TTC549 (cell line): ENCODE results near the gene GABRG3.
"Not testable (repeated sequence)": the region's sequence is repeated elsewhere in the genome, so short reads cannot be mapped to it uniquely, and the experiment has no call there.

Experiments
- FAIRE-seq: peaks from 2 replicates; lab custom pipeline; 2012; peaks lifted over from hg19 to GRCh38; lab: Jason Lieb, UNC

Gene GABRG3

DNA sequence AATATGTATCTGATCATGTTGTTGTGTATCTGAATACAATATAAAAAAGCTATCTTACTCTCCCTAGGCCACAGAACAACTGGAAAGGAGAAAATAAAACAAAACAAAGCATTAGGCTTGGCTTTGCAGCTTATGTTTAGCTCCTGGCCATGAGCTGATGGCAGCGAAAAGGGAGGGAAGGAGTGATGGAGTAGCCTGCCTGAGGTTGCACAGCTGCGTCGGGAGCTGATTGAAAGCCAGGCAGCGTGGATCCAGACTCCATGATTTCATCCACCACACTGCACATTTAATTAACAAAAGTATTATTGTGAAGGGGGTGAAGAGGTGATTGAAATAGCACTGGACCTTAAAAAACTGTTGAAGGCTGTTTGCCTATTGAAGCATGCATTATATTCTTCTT lies 212.2 kb downstream of the GABRG3 start:
- FAIRE-seq: no peak

DNA sequence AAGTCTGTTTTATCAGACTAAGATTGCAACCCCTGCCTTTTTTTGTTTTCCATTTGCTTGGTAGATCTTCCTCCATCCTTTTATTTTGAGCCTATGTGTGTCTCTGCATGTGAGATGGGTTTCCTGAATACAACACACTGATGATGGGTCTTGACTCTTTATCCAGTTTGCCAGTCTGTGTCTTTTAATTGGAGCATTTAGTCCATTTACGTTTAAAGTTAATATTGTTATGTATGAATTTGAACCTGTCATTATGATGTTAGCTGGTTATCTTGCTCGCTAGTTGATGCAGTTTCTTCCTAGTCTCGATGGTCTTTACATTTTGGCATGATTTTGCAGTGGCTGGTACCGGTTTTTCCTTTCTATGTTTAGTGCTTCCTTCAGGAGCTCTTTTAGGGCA lies 220.5 kb downstream of the GABRG3 start:
- FAIRE-seq: not testable (repeated sequence)

DNA sequence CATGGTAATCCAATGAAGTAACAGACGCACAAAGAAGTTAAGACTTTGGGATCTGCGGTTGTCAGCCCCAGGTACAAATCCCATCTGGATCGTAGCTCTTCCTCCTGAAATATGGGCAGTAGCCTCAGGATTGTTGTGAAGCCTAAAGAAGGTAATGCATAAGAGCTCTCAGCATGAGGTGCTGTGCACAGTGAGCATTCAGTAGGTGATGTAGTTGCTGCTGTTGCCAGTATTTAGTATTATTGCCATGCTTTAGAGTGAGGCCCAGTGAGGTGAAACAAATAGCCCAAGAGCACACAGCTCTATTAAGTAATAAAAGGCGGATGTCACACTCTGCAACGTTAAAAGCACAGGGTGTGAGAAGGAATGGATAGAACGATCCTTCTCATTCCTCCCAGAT lies 225.7 kb downstream of the GABRG3 start:
- FAIRE-seq: no peak

DNA sequence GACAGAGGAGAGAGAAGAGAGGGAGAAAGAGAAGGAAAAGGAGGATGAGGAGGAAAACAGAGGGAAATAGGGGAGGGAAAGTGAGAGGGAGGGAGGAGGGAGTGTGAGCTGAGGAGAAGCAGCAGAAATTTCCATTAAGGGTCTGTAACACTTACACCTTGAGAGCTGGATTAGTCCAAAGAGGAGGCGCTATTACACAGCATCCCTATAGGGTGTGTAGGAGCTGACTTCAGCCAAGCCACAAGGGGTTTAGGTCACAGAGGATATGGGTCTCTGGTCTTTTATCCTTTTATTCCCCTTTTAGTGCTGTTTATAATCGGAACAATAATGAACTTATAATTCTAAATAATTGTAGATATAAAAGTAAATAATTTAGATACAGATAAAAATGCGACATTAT lies 230.4 kb downstream of the GABRG3 start:
- FAIRE-seq: no peak

DNA sequence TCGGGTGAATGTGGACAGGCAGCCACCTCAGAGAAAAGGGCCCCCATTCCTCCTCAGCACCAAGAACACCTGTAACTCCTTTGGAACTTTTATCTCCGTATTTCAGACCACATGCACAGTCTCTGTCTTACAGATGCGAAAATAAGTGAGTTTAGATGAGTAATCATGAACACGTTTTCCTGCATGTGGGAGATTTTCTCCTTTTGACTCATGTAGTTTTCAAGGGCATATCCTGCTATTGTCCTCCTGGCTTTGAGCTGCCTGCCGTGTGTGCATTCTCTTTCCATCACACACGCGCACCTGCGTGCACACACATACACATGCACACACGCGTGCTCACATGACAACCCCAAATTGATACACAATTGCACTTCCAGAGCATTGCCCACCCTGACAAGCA lies 239.2 kb downstream of the GABRG3 start:
- no peak for FAIRE-seq

DNA sequence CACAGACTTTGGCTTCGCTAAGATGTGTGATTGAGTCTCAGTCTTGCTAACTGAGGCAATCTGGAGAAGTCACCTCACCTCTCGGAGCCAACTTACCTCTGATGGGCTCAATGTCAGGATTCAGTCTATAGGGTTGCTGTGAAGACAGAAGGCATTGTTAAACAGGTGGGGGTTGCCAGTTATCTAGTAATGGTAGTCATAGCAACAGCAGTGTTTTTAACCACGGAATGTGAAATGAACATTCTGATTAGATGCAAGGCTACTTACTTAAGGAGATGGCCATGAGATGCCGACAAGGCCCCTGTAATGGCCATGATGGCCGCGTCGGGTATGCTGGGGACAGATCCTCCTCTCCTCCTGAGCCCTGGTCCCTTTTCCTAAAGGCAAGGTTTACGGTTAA lies 243.1 kb downstream of the GABRG3 start:
- FAIRE-seq: no peak

DNA sequence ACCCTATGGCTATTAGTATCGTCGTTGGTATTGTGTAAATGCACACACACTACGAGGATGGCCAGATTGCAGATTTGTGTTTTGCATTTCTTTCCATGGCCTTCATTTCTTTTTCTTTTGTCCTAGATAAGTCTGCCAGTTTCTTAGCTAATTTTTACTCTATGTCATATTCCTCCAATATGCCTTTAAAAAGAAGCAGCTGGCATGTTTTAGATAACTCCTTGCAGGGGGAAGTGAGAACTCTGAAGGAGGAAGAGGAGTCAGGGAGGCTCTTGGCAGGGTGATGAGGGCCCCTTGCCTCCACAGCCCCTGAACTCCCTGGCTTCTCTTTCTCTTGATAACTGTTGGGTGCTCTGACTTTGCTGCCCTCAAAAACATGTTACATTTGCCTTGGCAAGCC lies 244.0 kb downstream of the GABRG3 start:
- FAIRE-seq: no peak

DNA sequence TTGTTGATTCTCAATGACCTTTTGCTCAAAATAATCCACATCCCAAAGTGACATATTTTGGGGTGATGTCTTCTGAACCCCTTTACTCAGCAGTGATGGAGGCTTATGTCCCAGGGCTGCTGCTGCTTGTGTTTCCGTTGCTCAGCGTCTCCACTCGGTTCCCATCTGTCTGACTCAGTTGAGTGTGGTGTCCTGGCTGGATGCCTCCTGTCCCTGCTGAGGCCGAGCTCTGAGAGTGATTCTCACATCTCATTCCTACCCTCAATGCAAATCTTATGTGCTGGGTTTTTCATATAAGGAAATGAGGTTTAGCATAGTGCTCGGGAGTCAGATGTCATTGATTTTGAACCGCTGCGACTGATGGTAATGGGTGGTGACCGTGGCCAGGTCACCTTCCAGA lies 247.4 kb downstream of the GABRG3 start:
- no peak for FAIRE-seq

DNA sequence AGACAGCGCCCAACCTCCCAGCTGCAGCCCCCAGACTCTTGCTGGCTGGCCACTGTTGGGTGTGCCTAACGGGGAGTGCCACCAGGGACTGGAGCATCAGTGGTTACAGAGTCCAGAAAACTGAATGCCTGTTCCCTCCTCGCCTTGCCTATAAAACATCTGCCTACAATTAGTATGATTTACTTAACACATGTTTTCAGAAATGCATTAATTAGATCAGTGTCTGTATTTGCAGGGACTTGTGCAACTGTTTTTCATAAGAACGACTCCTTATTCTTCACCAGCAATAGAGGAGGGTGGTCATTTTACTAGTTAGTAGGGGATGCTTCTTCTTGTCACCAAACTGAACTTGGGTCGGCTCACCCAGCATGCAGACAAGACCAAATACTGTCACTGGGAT lies 248.7 kb downstream of the GABRG3 start:
- no peak for FAIRE-seq

DNA sequence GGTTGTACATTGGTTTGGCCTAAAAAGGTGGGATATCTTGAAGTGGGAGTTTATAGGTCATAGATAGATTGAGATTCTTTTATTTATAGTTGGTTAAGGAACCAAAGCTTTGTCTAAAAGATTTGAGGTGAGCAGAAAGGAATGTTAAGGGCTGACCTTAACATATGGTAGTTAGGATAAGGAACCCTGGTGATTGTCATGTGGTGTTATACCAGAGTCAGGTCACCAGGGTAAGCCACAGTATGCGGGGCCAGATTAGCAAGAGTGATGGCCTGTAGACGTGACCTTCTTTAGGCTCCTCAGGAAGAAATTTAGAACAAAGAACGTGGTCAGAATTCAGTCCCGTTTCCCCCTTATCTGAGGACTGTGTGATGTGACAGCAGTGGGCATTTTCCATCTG lies 249.2 kb downstream of the GABRG3 start:
- no peak for FAIRE-seq

DNA sequence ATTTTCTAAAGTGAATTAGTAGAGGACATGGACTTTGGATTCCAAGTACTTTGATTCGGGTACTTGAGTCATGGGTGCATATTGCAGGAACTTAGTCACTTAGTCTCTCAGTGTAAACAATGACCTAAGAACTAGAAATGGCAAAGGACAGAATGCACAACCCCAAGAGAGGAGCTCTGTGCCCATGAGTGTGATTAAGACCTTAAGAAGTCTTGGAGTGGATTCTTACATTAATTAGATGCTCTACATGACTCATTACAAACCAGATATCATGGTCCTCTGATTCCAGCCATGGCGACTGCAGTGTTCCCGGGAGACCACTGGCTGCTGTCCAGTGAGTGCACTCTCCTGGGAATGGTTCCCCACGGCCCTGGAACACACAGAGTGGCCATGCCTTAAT lies 251.5 kb downstream of the GABRG3 start:
- FAIRE-seq: no peak

DNA sequence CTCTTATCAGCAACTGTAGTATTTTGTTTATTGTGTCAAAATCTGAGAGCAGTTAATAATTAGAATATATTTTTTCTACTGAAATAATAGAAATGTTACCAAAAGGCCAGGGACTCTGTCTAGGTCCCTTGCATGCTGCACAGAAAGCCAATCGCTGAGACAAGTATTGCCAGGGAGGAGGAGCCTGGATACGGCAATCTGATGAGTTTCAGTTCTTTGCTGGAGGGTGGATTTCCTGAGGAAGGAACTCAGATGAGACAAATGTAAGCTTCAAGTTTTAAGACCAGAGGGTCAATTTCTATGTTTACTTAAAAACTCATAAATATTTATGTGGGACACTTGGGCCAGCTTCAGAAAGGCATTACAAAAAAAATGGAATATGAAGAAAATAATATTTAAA lies 252.2 kb downstream of the GABRG3 start:
- no peak for FAIRE-seq

DNA sequence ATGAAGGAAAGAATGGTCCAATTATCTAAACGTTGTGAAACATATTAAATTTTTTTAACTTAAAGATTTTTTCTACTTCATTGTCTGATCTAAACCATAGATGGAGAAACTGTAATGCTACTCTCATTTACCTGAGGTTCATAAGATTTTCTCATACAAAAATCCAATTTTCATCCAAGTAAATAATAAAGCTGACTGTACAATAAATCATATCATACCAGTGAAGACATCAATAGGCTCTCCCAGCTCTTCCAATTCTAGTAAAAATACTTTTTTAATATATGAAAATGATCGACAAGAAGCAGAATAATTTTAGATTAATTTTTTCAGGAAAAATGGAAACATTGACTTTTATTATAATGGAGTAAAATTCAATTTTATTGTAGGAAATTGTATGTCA lies 260.8 kb downstream of the GABRG3 start:
- FAIRE-seq: no peak

DNA sequence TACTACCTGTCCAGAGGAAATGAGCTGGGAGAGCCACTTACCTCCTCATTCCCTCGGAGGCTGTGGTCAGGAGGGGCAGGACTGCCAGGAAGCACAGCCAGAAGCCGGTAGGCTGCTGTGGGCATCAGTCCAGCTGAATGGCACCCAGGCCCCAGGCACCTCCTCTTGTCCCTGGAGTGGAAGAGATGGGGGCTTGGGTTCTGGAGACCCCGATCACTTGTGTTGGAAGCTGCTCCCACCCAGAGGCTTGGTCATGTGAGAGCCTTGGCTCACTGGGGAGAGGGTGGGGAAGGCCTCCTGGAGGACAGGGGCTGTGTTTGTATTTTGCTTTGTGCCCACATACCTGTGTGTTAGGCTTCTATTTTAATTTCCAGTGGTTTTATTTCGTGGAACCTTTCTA lies 261.9 kb downstream of the GABRG3 start:
- FAIRE-seq: no peak

DNA sequence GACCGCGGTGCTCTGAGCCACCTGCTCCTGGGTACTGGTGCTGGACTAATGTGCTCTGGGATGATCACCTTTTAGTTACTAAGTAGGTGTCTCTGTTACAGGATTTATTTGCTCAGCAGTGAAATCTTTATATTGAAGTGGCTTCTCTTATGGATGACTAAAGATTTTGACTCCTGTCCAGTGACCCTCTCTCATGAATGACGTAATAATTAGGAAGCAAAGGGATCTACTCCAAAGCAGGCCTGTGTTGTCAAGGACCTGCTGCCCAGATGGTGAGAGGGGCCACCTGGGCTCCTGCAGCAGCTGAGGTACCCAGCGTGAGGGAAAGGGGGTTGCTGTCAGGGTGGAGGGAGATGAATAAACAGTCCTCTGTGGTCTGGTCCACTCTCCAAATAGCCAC lies 263.6 kb downstream of the GABRG3 start:
- FAIRE-seq: no peak

DNA sequence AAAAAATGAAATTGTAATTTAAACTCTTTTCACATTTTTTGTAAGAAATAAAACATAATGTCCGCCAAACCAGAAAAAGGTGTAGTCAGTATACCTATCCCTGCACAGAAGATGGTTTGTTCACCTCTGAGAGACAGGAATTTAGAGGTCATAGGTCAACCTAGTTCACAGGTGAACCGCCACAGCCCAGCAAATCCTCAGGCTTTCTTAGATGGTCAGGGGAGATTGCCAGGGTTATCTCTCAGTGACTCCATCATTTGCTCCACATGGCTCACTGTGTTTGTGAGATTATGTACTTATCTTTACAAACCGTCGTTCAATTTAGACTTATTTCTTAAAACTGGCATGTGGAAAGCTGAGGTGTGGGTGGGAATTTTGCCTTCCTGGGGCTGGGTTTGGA lies 264.2 kb downstream of the GABRG3 start:
- FAIRE-seq: no peak

DNA sequence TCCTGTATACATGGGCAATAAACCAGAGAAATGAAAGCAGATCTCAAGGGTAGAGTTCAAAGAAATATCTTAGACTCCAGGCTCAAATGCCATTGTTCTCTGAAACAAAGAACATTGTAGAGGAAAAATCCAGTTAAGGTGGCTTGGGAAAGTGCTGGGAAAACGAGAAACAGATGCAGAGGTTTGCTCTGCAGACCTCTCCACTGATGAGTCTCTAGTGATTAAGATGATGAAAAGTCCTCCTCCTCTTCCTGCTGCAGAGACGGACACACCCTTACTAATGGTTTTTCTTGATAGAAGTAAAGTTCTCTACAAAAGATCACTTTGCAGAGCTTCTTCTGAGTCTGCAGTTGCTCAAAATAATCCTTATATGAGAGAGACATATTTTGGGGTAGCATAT lies 264.7 kb downstream of the GABRG3 start:
- FAIRE-seq: no peak

DNA sequence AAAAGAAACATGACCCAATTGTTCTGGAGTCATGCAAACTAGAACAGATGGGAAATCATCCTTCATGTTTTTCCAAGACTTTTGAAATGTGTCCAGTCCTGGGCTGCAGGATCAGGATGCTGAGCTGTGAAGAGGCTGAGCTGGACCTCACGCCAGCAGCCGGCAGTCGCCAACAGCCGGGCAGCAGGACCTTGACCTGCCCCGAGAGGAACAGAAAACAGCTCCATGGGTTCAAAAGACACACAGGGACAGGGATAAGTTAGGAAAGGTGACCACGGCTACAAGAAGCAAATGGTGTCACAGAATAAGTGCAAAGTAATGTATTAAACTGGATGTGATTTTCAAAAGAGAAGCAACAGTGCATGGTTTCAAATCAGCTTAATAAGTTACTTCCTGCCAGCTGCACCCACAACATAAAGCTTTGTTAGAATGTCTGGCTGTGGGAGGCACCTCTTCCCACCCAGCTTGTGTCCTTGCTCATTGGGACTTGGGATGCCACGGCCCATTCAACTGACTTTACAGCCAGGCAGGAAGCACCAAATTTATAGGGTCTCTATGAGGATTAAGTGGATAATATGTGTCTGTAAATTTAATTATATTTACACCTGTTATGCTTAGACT lies 266.4 kb downstream of the GABRG3 start:
- no peak for FAIRE-seq

DNA sequence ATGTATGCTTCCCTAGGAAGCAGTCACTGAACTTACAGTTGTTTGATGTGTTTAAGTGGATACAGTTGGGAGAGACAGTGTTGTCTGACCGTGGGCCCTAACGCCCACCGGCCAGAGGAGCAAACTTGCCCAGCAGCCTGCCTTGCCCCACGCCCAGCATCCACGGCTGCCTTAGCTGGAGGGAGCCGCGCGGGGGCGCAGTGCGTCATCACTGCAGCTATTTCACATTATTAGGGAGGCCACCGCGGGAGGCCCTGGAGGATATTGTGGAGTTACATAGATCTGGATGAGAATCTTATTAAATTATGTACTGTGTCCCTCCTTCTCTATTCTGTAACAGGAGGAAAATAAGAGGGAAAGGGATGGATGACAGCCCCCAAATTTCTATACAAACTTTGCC lies 267.2 kb downstream of the GABRG3 start:
- no peak for FAIRE-seq

DNA sequence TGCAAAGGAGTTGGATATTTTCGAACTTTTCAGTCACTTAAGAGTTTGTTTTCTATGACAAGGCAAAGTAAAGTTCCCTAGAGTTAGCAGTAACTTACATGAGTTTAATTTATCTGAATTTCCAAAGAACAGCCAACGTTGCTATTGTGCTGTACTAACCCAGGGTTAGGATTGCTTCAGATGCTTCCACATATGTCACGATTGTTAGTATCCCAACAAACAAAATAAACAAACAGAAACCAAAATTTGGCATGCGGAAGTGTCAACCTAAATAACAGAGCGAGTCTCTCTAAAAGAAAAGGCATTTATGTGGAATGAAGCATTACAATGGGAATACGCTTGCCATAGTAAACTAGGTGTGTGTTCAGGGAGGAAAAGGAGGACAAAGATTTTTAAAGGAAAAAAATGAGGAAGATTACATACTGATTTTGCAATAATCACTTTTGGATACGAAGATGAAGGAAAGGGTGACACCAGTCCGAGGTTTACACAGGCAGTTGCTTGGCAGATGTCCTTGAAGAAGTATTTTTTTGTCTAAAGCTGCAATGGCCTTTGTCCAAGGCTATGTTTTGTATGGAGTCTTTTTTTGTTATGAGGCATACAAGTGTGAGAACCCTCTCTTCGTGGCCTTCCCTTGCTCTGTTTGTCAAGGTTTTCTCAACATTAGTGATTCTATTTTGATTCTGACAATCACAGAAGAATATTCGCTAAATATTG lies 267.9 kb downstream of the GABRG3 start:
- no peak for FAIRE-seq

DNA sequence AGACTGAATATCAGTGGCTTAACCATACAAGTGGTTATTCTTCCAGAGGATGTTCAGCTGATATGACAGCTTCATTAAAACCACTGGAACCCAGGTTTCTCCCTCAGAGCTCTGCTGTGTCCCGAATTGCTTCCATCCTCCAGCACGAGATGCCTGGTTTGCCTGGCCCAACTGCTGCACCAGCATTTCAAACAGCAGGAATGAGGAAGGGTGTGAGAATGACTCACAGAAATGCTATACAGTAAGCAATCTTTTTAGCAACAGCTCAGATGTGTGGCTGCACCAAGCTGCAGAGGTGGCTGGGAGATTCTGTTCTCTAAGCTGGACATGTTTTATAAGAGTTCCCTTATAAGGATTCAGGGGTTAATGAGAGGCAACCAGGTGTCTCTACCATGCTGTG lies 271.0 kb downstream of the GABRG3 start:
- no peak for FAIRE-seq

DNA sequence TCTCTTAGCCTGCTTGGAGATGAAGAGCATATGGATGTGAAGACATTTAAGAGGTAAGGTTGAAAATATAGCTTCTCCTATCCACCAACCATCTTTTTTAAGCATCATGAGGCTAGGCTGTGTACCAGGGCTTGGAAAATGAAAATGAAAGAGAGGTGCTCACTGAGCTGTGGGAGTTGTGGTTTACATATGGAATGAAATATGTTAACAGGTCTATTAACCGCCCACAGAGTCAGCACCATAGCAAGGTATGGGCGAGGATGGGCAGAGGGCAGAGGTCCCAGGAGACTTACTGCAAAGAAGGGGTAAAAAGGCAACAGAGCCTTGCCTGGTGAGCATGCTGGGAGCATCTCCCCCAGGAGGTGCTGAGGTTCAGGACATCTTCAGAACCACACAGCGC lies 273.1 kb downstream of the GABRG3 start:
- FAIRE-seq: no peak

DNA sequence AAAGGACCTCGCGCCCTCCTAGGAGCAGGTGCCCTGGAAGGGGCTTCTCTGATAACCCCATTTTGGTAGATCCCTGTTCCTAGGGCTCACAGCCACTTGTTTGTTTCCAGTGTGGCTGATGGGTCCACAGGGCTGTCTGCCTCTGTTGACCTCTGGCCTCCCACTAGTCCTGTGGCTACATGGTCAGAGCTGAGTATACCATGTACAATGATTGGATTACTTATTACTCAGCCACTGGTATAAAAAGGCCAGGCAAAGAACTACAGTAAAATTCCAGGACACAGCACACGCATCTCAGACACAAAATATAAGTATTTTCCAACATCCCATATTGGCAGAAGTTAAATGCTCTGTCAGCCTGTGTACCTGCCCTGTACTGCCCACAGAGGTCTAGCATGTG lies 277.3 kb downstream of the GABRG3 start:
- no peak for FAIRE-seq

DNA sequence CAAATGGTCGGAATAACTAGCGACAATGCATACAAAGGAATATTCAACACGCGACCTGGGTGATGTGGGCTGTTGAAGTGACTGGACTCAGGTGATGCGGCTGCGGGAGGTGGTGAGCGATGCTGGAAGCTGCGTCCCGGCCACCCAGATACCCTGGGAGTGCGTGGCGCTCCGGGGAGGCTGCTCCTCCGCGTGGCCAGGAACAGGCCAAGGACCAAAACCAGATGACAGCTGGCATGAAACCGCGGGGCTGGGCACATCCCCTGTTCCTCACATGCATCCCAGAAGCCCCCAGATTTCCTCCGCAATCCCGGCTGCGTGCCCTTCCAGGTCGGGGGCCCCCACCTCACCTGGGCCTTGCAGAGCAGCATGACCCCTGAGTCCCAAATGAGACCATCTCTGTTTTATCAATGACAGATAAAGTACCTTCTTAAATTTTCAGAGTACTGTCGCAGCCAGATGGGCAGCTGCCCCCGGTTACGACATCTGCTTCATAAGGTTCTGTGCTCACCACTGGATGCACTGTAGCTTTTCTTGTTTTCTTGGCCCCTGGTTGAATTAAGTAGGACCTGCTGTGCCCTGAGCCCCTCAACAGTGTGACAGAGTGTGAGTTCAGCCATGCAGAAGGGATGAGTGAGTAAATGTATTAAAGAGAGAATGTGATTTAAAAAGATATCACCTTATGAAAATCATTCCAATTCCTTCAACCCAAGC lies 278.2 kb downstream of the GABRG3 start:
- no peak for FAIRE-seq
